GM19463 (cell line): ENCODE data around the gene PPP2R1A.
"Not testable (repeated sequence)": the region's sequence is repeated elsewhere in the genome, so short reads cannot be mapped to it uniquely, and the experiment has no call there.

Source experiments
- ATAC-seq: cut with Tn5 transposase; IDR thresholded peaks from one replicate; pipeline ENCODE4 v1.9.1; 2021; ENCODE audit warnings: mild to moderate bottlenecking, moderate library complexity; ENCODE audit not compliant: unreplicated experiment

PPP2R1A gene

DNA sequence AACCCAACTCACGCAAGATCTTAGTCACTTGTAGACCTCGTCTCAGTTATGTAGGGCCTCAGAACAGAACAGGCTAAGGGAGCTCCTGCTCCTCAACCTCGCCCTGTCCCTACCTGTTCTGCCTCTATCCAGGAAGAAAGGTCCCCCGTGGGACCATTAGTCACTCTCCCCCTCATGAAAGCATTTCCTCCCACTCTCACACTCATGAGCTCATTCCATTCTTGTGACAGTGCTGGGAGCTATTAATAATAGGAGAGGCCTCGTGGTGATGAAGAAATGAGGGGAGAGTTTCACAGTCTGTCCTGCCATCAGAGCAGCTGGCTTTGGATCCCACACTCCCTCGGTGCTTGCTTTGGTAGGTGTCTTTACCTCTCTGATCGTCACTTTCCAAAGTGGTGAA lies 10.2 kb downstream of the PPP2R1A start:
- no peak for ATAC-seq

DNA sequence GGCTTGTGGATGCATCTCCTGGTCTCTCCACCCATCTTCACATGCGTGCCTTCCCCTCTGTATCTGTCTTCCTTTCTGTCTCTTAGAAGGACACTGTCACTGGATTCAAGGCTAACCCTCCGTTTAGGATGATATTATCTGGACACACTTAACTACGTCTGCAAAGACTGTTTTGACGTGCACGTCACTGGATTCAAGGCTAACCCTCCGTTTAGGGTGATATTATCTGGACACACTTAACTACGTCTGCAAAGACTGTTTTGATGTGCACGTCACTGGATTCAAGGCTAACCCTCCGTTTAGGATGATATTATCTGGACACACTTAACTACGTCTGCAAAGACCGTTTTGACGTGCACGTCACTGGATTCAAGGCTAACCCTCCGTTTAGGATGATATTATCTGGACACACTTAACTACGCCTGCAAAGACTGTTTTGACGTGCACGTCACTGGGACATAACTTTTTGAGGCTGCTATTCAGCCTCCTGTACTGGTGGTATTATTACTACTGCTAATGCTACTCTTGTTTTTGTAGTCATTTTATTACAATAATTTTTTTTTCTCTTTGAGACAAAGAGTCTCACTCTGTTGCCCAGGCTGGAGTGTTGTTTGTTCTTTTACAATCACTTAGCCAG lies 11.0 kb downstream of the PPP2R1A start:
- ATAC-seq, result not testable (repeated sequence)

GRCh38 chr19:52206481-52206880 lies 16.6 kb downstream of the PPP2R1A start:
- no peak for ATAC-seq

DNA sequence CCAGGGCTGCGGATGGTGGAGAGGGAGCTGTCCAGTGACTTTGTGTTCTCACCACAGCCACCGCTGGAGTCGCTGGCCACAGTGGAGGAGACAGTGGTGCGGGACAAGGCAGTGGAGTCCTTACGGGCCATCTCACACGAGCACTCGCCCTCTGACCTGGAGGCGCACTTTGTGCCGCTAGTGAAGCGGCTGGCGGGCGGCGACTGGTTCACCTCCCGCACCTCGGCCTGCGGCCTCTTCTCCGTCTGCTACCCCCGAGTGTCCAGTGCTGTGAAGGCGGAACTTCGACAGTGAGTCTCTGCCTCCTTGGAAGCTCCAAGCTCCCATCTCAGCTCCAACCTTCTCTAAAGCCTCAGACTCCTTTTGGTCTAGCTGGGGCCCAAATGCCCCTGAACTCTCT lies 21.4 kb downstream of the PPP2R1A start:
- ATAC-seq, result no peak

GRCh38 chr19:52211926-52212571 lies 22.2 kb downstream of the PPP2R1A start:
- ATAC-seq, result no peak

DNA sequence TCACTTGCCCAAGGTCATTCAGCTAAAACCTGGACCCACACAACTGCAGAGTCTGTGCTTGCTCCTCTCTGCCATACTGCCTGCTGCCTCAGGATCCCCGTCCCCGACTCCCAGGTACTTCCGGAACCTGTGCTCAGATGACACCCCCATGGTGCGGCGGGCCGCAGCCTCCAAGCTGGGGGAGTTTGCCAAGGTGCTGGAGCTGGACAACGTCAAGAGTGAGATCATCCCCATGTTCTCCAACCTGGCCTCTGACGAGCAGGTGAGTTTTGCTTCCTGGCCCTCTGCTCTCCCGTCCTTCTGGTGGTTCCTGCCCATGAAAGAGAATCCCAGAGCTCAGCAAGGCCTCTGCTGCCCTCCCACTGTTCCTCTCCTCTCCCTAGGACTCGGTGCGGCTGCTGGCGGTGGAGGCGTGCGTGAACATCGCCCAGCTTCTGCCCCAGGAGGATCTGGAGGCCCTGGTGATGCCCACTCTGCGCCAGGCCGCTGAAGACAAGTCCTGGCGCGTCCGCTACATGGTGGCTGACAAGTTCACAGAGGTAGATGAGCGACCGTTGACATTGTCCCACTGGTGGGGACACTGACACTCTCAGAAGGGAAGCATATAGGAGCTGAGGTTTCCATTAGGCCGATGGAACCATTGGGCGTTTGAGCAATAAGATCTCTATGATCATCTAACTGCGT lies 22.9 kb downstream of the PPP2R1A start:
- ATAC-seq, result no peak

DNA sequence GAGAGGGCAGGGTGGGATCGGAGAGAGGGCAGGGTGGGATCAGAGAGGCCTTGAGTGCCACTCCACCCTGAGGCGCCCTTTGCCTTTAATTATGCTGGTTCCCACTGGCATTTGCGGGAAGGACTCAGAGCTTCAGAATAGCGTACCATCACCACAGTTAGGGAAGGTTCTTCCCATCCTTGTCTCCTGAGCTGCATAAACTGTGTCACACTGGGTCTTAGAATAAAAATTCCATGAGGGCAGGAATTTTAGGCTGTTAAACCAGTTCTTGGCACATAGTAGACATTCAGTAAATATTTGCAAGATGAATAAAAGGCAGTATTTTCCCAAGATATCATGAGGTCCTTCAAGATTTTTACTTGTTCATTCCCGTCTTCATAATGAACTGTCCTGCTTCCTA lies 24.4 kb downstream of the PPP2R1A start:
- ATAC-seq, result no peak

- ATAC-seq, result no peak
These were observed 26.5 kb downstream of the PPP2R1A start for GRCh38 chr19:52216401-52216800.

GRCh38 chr19:52217576-52217975 lies 27.7 kb downstream of the PPP2R1A start:
- ATAC-seq, result no peak

DNA sequence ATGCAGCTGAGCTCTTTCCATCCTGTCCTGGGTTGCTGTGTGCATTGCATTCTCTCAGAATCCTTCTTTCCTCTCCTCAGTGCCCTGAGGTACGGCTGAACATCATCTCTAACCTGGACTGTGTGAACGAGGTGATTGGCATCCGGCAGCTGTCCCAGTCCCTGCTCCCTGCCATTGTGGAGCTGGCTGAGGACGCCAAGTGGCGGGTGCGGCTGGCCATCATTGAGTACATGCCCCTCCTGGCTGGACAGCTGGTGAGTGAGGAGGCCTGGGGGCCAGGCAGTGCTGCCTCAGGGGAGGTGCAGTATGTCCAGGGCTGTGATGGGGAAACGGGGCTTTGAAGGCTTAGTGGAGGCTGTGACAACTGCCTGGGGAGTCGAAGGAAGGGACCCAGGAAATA lies 29.8 kb downstream of the PPP2R1A start:
- no peak for ATAC-seq

- ATAC-seq, result no peak
These were observed 31.2 kb downstream of the PPP2R1A start for GRCh38 chr19:52221031-52221430.

GRCh38 chr19:52221831-52222375 lies 32.1 kb downstream of the PPP2R1A start:
- no peak for ATAC-seq

- no peak for ATAC-seq
These were observed 34.4 kb downstream of the PPP2R1A start for GRCh38 chr19:52224211-52224610.

DNA sequence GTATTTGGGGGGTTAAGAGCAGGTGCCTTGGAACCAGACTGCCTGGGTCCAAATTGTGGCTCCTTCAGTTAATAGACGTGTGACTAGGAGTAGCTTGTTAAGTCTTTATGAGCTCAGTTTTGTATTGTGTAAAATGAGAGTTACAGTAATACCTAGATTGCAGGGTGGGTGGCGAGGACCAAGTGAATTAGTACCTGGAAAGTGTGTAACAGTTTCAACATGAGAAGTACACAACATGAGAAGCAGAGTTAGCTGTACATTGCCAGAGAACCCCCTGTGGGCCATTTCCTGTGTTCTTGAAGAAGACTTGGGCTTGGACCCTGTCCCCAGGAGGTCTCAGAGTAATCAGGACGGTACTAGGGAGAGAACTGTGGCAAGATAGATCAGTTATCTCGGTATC lies 36.8 kb downstream of the PPP2R1A start:
- ATAC-seq, result no peak

GRCh38 chr19:52227196-52227940 lies 37.5 kb downstream of the PPP2R1A start:
- no peak for ATAC-seq

DNA sequence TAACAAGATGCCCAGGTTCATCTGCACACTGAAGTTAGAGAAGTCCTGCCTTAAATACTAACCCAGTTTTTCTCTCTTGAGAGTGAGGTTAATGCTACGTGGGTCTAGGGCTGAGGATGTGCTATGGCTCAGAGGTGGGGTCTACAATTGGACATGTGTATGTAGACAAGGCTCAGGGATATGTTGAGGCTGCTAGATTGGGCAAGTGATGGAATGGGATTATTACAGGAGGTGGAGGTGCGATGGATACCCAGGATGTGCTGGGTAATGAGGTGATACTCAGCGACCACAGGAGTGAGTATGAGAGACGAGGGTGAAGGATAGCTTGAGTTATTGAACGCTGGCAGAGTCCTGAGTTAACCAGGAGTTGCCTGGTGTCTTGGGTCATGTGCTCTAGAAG lies 38.1 kb downstream of the PPP2R1A start:
- no peak for ATAC-seq

DNA sequence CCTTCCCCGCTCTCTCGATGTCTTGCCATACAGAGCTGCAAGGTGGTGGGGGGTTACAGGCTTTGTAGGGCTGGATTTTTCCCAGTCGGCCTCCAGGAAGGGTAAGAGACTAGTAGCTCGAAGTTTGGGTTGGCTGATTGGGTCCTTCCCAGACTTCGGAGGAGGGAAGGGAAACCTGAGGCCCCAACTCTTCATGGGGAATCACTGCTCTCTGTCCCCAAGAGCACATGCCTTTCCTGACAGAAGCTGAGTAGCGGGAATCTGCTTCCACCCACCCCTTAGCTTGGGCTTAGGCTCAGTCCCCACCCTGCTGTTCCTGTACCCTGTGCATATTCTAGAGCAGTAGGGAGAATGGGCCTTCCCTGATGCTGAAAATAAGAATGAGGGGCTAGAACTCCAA lies 39.7 kb downstream of the PPP2R1A start:
- ATAC-seq, result no peak

- no peak for ATAC-seq
These were observed 40.8 kb downstream of the PPP2R1A start for GRCh38 chr19:52230685-52231084.

DNA sequence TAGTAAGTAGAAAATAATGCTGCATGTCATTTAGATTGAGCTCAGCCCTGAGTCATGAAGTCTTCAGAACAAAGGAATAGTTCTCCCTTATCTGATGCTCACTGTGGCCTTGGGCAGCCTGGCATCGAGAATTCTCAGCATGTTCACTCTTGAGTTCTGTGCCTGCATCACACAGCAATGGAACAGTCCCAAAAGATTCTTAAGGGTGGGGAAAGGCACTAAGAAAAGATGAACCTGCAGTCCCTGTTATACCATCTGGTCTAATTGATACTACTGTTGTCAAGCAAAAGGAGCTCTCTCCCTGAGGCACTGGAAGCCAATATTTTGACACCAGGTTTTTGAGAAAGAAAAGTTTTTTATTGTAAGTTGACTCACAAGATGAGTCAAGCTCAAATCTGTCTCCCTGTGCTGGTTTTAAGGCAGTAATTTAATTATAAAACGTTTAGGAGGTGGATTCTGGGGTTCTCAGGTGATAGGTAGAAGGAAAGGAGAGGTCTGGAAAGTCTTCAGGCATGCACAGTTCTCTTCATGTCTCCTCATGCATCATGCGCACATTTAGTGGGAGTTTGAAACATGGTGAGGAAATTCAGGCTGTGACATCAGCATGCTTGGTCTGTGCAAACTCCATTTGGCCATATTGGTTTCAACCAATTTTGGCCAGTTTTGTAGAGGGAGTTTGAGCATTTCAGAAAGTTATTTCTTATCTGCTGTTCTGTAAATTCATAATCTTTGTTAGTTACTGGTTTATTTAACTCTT lies 41.5 kb downstream of the PPP2R1A start:
- no peak for ATAC-seq

DNA sequence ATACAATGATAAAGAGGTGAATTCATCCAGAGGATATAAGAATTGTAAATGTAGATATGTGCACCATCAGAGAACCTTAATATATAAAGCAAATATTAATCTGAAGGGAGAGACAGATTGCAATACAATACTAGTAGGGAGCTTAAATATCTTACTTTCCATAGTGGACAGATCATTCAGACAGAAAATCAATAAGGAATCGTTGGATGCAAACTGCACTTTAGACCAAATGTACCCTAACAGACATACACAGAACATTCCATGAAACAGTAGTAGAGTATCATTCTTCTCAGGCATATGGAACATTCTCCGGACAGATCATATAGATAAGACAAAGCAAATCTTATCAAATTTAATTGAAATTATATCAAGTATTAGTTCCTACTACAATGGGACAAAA lies 44.6 kb downstream of the PPP2R1A start:
- ATAC-seq, result no peak

DNA sequence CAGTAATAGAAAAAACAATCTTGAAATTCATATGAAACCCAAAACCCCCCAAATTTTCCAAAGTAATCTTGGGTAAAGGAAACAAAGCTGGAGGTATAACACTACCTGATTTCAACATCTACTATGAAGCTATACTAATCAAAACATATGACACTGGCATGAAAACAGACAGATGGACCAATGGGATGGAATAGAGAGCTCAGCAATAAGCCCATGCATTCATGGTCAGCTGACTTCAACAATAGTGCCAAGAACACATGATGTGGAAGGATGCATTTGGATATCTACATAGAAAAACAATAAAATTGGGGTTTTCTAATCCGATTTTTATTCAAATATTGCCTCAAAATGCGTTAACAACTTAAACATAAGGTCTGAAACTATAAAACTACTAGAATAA lies 47.3 kb downstream of the PPP2R1A start:
- no peak for ATAC-seq
